ENCODE measurements around the gene MOB1B. TPM values are rescaled to one million over a fixed set of nuclear protein-coding genes. Genes with fewer than 3 reads are reported as not detected.
"Not testable (repeated sequence)": the region's sequence is repeated elsewhere in the genome, so short reads cannot be mapped to it uniquely, and the experiment has no call there.

Gene MOB1B
- 15.8 and 16.1 TPM in 2 replicates for total RNA-seq

DNA sequence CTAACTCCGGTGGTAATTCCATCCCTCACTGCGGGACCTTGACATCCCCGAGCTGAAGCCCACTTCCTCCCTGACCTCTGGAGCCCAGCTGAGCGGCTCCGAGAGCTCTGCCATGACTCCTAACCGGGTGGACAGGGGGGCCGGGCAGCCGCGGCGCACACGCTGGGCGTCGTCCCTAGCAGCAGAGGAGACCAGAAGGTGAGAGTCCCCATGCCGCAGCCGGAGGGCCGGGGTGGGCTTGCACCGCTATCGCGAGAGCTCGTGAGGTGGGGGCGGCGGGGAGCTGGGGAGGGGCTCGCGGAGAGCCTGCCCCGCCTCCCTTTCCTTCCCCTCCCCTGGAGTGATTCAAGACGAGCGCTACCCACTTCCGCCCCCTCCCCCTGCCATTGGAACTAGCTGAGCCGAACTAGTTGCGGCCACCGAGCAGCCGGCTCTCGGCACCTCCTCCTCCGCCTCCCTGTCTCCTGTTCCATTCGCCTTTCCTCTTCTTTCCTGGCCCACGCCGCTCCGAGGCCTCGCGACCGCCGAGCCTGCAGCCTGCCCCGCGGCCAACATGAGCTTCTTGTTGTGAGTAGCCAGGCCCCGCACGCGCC, at the start of gene MOB1B:
Gene MOB1B, plus strand, starts transcription at position 386 of the 593 bp plus-strand sequence. Its CDS starts 168 bp downstream, at position 554.
- intact Hi-C loops (cut with micrococcal nuclease), result loop anchor here (1.0 to 2.0 kb wide), 6 partner anchors 63 to 214 kb away; partner anchors contain the start of genes DCK, GRSF1 and UTP3

DNA sequence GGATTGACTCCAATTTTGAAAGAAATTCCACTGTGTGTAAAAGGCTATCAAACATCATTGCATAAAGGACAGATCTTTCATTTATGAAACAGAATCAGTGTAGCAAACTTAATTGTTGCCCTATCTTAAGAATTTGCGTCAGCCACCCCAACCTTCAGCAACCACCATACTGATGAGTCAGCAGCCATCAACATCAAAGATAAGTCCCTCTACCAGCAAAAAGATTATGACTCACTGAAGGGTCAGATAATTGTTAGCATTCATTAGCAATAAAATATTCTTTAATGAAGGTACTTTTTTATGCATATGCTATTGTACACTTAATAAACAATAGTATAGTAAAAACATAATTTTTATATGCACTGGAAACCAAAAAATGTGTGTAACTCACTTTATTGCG, 46.7 kb upstream of the MOB1B start:
- intact Hi-C loops (cut with micrococcal nuclease), result no loop called here

DNA sequence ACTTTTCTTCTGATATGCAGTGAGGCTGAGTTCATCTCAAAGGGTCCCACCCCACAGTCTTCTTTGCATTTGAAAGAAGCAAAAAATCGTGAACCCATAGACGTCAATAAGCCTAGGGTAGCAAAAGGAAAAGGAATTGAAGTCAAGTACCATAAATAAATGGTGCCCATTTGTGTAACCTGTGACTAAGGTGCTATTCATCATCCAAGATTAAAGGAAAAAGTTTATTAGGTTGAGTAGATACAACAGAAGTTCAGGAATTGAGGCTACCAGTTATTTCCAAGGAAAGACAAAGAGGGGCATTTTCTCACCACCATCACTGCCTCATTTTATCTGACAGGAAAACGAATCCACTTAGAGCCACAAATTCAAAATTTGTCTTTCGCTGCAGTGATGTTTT, 43.7 kb upstream of the MOB1B start:
- intact Hi-C loops (cut with micrococcal nuclease), result no loop called here

GRCh38 chr4:70859066-70859465, 43.1 kb upstream of the MOB1B start:
- intact Hi-C loops (cut with micrococcal nuclease), result no loop called here

GRCh38 chr4:70863099-70863790, 38.9 kb upstream of the MOB1B start:
- intact Hi-C loops (cut with micrococcal nuclease), result no loop called here

GRCh38 chr4:70868778-70869177, 33.4 kb upstream of the MOB1B start:
- intact Hi-C loops (cut with micrococcal nuclease), result no loop called here

DNA sequence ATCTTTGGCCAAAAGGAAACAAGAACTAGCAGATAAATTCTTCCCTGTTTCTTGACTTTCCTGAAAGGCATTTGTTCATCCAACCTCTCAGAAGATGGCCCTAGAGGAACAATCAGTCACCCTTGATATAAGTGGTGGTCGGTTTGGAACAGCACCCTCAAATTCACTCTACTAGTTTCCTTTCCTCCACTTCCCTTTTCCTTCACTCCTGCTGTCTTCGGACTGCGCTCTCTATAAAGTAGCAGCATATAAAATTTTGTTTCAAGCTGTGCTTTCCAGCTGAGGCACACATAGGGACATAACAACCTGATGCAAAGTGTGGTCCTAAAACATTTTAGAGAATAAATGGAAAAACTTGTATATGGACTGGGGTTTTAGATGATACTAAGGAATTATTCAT, 29.0 kb upstream of the MOB1B start:
- intact Hi-C loops (cut with micrococcal nuclease), result no loop called here

- intact Hi-C loops (cut with micrococcal nuclease), result no loop called here
Measured at GRCh38 chr4:70874268-70875156, 27.7 kb upstream of the MOB1B start.

GRCh38 chr4:70877556-70877955, 24.6 kb upstream of the MOB1B start:
- intact Hi-C loops (cut with micrococcal nuclease), result no loop called here

- intact Hi-C loops (cut with micrococcal nuclease), result no loop called here
Measured at GRCh38 chr4:70880739-70881138, 21.4 kb upstream of the MOB1B start.

GRCh38 chr4:70885174-70885573, 17.0 kb upstream of the MOB1B start:
- intact Hi-C loops (cut with micrococcal nuclease), result no loop called here

DNA sequence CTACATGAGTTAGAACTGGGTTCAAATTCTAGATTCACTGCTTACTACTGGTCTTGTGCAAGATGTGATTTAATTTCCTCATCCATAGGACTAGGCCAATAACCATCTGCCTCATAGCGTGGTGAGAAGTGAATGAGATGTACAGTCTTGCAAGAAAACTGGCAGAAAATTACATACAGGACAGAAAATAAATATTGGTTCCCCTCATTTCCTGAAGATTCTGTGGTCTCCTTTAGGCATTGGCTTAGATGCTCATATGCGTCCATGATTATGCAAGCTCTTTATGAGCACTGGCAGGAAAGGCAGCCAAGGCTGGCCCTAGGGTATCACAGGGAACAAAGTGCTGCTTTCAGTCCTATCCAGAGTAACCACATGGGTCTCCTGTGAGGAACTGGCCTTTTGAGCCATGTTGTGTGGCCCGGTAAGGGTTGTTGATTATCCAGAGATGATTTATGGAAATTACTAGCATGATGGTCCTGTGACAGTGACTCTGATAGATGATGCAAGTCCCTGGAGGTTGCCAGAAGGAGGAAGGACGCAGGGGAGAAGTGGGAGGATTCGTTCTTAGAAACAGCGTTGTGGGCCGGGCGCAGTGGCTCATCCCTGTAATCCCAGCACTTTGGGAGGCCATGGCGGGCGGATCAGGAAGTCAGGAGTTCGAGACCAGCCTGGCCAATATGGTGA, 9.9 kb upstream of the MOB1B start:
- intact Hi-C loops (cut with micrococcal nuclease), result no loop called here

- intact Hi-C loops (cut with micrococcal nuclease), result no loop called here
Measured at GRCh38 chr4:70893790-70894189, 8.4 kb upstream of the MOB1B start.

- intact Hi-C loops (cut with micrococcal nuclease), result no loop called here
Measured at GRCh38 chr4:70895405-70895804, 6.8 kb upstream of the MOB1B start.

DNA sequence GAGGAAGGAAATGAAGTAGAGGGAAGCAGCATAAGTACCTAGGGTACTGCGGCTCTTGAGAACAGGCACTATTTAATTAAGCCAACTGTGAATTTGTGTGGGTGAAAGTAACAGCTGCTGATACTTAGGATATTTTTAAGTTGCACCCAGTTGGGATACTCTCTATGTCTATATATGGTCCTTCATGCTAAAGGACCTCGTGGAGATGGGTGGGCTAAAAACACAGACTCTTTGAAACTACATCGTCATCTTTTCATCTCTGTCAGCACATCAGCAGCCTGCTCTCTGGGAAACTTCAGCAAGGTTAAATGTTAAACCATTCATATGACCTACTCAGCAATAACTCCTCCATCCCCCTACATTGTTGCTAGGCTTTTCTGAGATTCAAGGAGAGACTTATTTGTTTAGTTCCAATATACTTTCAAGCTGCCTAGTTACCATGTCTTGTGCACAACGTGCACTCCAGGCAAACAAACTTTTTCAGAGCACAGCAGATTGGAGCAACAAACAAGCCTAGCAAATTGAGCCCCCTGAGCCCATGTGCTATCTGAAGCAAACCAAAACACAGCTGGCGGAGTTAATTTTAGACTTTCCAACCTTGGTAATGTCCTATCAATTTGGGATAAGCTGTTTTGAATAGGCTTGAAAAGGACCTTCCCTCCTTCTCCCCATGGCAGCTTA, 6.2 kb upstream of the MOB1B start:
- intact Hi-C loops (cut with micrococcal nuclease), result no loop called here

DNA sequence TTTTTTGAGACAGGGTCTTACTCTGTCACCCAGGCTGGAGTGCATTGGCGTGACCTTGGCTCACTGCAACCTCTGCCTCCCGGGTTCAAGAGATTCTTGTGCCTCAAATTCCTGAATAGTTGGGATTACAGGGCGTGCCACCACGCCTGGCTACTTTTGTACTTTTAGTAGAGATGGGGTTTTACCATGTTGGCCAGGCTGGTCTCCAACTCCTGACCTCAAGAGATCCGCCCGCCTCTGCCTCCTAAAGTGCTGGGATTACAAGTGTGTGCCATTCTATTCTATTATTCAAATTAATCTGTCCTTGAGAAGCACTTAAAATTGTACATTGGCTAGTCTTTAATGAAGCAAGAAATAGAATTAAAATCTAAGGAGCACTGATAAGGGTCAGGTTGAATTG, 3.6 kb upstream of the MOB1B start:
- intact Hi-C loops (cut with micrococcal nuclease), result not testable (repeated sequence)

- intact Hi-C loops (cut with micrococcal nuclease), result no loop called here
Measured at GRCh38 chr4:70901607-70901983, 574 bp upstream of the MOB1B start.

- intact Hi-C loops (cut with micrococcal nuclease), result loop anchor here (1.0 to 2.0 kb wide), 6 partner anchors 63 to 214 kb away; partner anchors contain the start of genes DCK, GRSF1 and UTP3
Measured at GRCh38 chr4:70902577-70903290, 565 bp downstream of the MOB1B start.

DNA sequence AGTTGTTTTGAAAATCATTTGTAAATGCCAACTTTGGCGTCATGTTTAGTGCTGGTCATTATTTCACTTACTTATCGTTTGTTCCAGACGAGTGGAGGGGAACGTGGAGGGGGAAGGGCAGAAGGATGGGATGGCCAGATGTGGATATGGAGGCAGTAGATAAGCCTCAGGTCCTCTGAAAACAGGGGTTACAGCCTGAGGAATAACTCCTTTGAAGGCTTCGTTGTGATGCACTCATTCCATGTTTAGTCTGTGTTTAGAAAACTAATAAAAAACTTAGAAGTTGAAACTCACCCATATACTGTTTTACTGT, 1.1 kb downstream of the MOB1B start:
- intact Hi-C loops (cut with micrococcal nuclease), result loop anchor here (2.0 kb wide), 1 partner anchor 104 kb away; no protein-coding TSS in a partner anchor

- intact Hi-C loops (cut with micrococcal nuclease), result no loop called here
Measured at GRCh38 chr4:70908993-70909556, 6.9 kb downstream of the MOB1B start.
